K562 (cell line): ENCODE results near the gene ALPP. TPM values are rescaled to one million over a fixed set of nuclear protein-coding genes. Genes with fewer than 3 reads are reported as not detected.
"Not testable (repeated sequence)": the region's sequence is repeated elsewhere in the genome, so short reads cannot be mapped to it uniquely, and the experiment has no call there.

Experiments
- ATAC-seq: fragments of 200-7000 bp; cut with Tn5 transposase; 3 replicates; pipeline ENCODE4 v1.9.1; 2020; ENCODE audit warnings: moderate library complexity
- Bru-seq: library from RNA; stranded (reverse); fragments of 400-500 nt; gene quantifications from one replicate; lab custom pipeline; 2021; lab: Mats Ljungman, UMichigan
- BruChase-seq, 2 experiments: library from RNA; stranded (reverse); fragments of 400-500 nt; gene quantifications; one replicate each; lab custom pipeline; 2021; lab: Mats Ljungman, UMichigan
- BruUV-seq: library from RNA; stranded (reverse); fragments of 400-500 nt; replicated peaks from 2 replicates; lab custom pipeline; 2021; lab: Mats Ljungman, UMichigan
- CTCF ChIA-PET: fragments of 300-600 bp; formaldehyde crosslinking; extraction: SDS; loops from one replicate; lab custom pipeline; 2021; ENCODE audit warnings: low intra/inter-chr PET ratio; lab: Yijun Ruan, JAX
- POLR2A ChIA-PET: fragments of 300-600, 350-650 bp; sonication (Branson Sonifier 250); formaldehyde crosslinking; extraction: SDS; loops from one replicate; lab custom pipeline; 2021; ENCODE audit warnings: antibody characterized with exemption, inconsistent platforms; lab: Yijun Ruan, JAX
- DNase-seq, 4 experiments: peaks; one replicate each; pipeline versions ENCODE4 v3.0.0 to v3.0.0-alpha.2; 2011 to 2018; ENCODE audit warnings: low spot score in 3 of 4, mixed read lengths in 3 of 4; ENCODE audit errors: extremely low read depth in 1 of 4
- FAIRE-seq: peaks from 2 replicates; lab custom pipeline; 2011; peaks lifted over from hg19 to GRCh38; lab: Jason Lieb, UNC
- H2AFZ ChIP-seq: 2 replicates; pipeline ENCODE4 v1.6.0; 2011; ENCODE audit warnings: low read depth, low read length, control low read depth, inconsistent platforms
- H3K27ac ChIP-seq: fragments of 200-600 bp; 3 replicates; pipeline ENCODE4 v1.8.0; 2011; ENCODE audit warnings: low read depth, mild to moderate bottlenecking, control low read depth, inconsistent platforms, low read length, moderate library complexity, mixed read lengths; ENCODE audit errors: extremely low read depth
- H3K27me3 ChIP-seq, 2 experiments: fragments of 300-600 bp in 1 of 2; 2 replicates in 1 of 2; 3 replicates in 1 of 2; pipeline versions ENCODE4 v1.6.0 to v1.8.0; 2011; ENCODE audit warnings: inconsistent platforms in 2 of 2, low read length in 2 of 2, mild to moderate bottlenecking in 1 of 2, mixed read lengths in 1 of 2, moderate library complexity in 1 of 2; ENCODE audit not compliant: control insufficient read depth in 2 of 2, insufficient read depth in 2 of 2
- H3K36me3 ChIP-seq: fragments of 300-600 bp; 3 replicates; pipeline ENCODE4 v1.8.0; 2011; ENCODE audit warnings: mild to moderate bottlenecking, low read length, inconsistent platforms; ENCODE audit not compliant: control insufficient read depth, insufficient read depth
- H3K4me1 ChIP-seq, 2 experiments: fragments of 200-600 bp in 1 of 2; replicated peaks in 1 of 2; 2 replicates in 1 of 2; 3 replicates in 1 of 2; pipeline versions ENCODE4 v1.5.1 to v1.8.0; 2011; ENCODE audit warnings: inconsistent platforms in 2 of 2, low read length in 2 of 2, mild to moderate bottlenecking in 1 of 2, mixed read lengths in 1 of 2, moderate library complexity in 1 of 2; ENCODE audit not compliant: control insufficient read depth in 2 of 2, insufficient read depth in 2 of 2
- H3K4me2 ChIP-seq: 2 replicates; pipeline ENCODE4 v1.6.1; 2011; ENCODE audit warnings: low read length, control low read depth, inconsistent platforms, mixed read lengths; ENCODE audit not compliant: insufficient read depth
- H3K4me3 ChIP-seq: fragments of 200-600 bp; sonication (generic), shearing (Covaris generic); 2 replicates; pipeline ENCODE4 v1.5.1; 2016; ENCODE audit warnings: control low read depth, inconsistent platforms
- H3K79me2 ChIP-seq: fragments of 200-600 bp; 3 replicates; pipeline ENCODE4 v1.8.0; 2011; ENCODE audit warnings: low read length, inconsistent platforms; ENCODE audit not compliant: control insufficient read depth, insufficient read depth
- H3K9ac ChIP-seq, 2 experiments: 2 replicates each; pipeline versions ENCODE4 v1.6.0 to v1.6.1; 2011; ENCODE audit warnings: low read depth in 2 of 2, low read length in 2 of 2, control low read depth in 1 of 2, inconsistent platforms in 1 of 2, mild to moderate bottlenecking in 1 of 2, mixed read lengths in 1 of 2; ENCODE audit not compliant: insufficient read depth in 1 of 2
- H3K9me1 ChIP-seq: one replicate; pipeline ENCODE4 v1.6.0; 2011; ENCODE audit warnings: inconsistent platforms, mild to moderate bottlenecking, low read length, moderate library complexity; ENCODE audit not compliant: control insufficient read depth, insufficient read depth
- H3K9me3 ChIP-seq: replicated peaks from 2 replicates; pipeline ENCODE4 v1.5.1; 2011; ENCODE audit warnings: low read depth, low read length, inconsistent platforms; ENCODE audit not compliant: control insufficient read depth, insufficient read depth
- H4K20me1 ChIP-seq: replicated peaks from 2 replicates; pipeline ENCODE4 v1.6.1; 2011; ENCODE audit warnings: low read length, inconsistent platforms, mixed read lengths; ENCODE audit not compliant: control insufficient read depth, insufficient read depth
- NR2C1 ChIP-seq, 2 experiments: fragments of 450-650 bp; IDR thresholded peaks; 2 replicates each; pipeline ENCODE4 v1.6.1; 2017; ENCODE audit warnings: mild to moderate bottlenecking in 2 of 2, antibody characterized with exemption in 1 of 2, inconsistent platforms in 1 of 2, missing compliant biosample characterization in 1 of 2, missing genetic modification characterization in 1 of 2
- RBM17 ChIP-seq: fragments of 200-400 bp; formaldehyde crosslinking; IDR thresholded peaks from 2 replicates; pipeline ENCODE4 v1.6.1; 2017; ENCODE audit warnings: low read depth, mild to moderate bottlenecking, low read length, borderline replicate concordance
- TBP ChIP-seq: optimal IDR thresholded peaks from 2 replicates; pipeline ENCODE3; 2011; ENCODE audit warnings: low read depth, low read length, improper control_type of control experiment
- USF2 ChIP-seq: sonication (generic); formaldehyde crosslinking; IDR thresholded peaks from 2 replicates; pipeline ENCODE4 v1.5.0; 2020; ENCODE audit warnings: missing genetic modification reagents
- ZNF639 ChIP-seq, 2 experiments: fragments of 200-800 bp in 1 of 2; sonication (Bioruptor generic) in 1 of 2; sonication (generic) in 1 of 2; formaldehyde crosslinking in 1 of 2; IDR thresholded peaks in 1 of 2; conservative IDR thresholded peaks in 1 of 2; 2 replicates each; pipeline versions ENCODE4 v1.5.0 to v1.6.1; 2016 to 2020; ENCODE audit warnings: missing compliant biosample characterization in 1 of 2, missing genetic modification characterization in 1 of 2, missing genetic modification reagents in 1 of 2
- WGBS: fragments of 100-300 bp; shearing (Covaris generic); methylation state at CpG from one replicate; pipeline ENCODE4 v1.1.6; 2016; ENCODE audit warnings: low coverage, mixed read lengths; ENCODE audit not compliant: insufficient coverage; ENCODE audit errors: missing lambda C conversion rate; 5-methylcytosine and 5-hydroxymethylcytosine counted together
- in situ Hi-C: fragments of 300-500 bp; cut with MboI; formaldehyde crosslinking; loops from 4 replicates; pipeline ENCODE4 v1.15.0; 2018; ENCODE audit warnings: inconsistent platforms, mixed read lengths
- intact Hi-C: fragments of 100-400 bp; cut with micrococcal nuclease; formaldehyde crosslinking; loops from 2 replicates; pipeline ENCODE4 v1.14.2; 2022
- long read RNA-seq, 3 experiments: library from polyadenylated mRNA in 2 of 3; library from RNA in 1 of 3; unstranded in 2 of 3; stranded (forward) in 1 of 3; transcript quantifications; one replicate each; pipeline ENCODE4 v2.0.0, GENCODE V29; 2019 to 2022
- polyA minus RNA-seq, 3 experiments: library from RNA; depleted of rRNA, polyadenylated mRNA; stranded (reverse); fragments of >200 nt; gene quantifications; 2 replicates each; pipeline ENCODE4 v1.2.3, GENCODE V29; 2011
- polyA plus RNA-seq, 8 experiments: library from polyadenylated mRNA; depleted of rRNA in 4 of 8; stranded (reverse) in 5 of 8; unstranded in 3 of 8; fragments of >200 nt; fragmentation: Nextera tagmentation in 2 of 8; fragmentation: Illumina TruSeq in 1 of 8; extraction: Ambion mirVana in 2 of 8; extraction: Trizol in 1 of 8; gene quantifications; 2 replicates each; pipeline versions ENCODE4 v1.2.1 to v1.2.3, GENCODE V29; 2011 to 2014; ENCODE audit warnings: inconsistent platforms in 1 of 8, missing spikeins in 1 of 8
- total RNA-seq, 7 experiments: library from RNA; depleted of rRNA in 6 of 7; stranded (reverse); fragments of >200 nt in 6 of 7; fragmentation: Illumina TruSeq in 2 of 7; extraction: Trizol in 2 of 7; gene quantifications; 2 replicates each; pipeline versions ENCODE4 v1.2.1 to v1.2.3, GENCODE V29; 2011 to 2021; ENCODE audit warnings: low replicate concordance in 1 of 7

The ALPP gene
- not detected in 2 replicates for total RNA-seq (2011; cell fraction: chromatin; rRNA removed; ENCODE audit: low replicate concordance)
- not detected in 2 replicates for total RNA-seq (2011; cell fraction: nucleolus; rRNA removed)
- not detected in 2 replicates for total RNA-seq (2011; cell fraction: nucleoplasm; rRNA removed)
- total RNA-seq (2014; rRNA removed), result not detected in 2 replicates
- total RNA-seq (2014; rRNA removed; fragmentation: Illumina TruSeq; extraction: Trizol), result not detected in 2 replicates
- total RNA-seq (2015; rRNA removed; fragmentation: Illumina TruSeq; extraction: Trizol), result not detected in 2 replicates
- not detected in 2 replicates for total RNA-seq (2021)
- polyA plus RNA-seq (2011; rRNA removed), result not detected in 2 replicates
- polyA plus RNA-seq (2011; cell fraction: cytosol; rRNA removed), result not detected in 2 replicates
- polyA plus RNA-seq (2011; cell fraction: nucleus; rRNA removed), result not detected in 2 replicates
- polyA plus RNA-seq (2012), result not detected in 2 replicates
- not detected in 2 replicates for polyA plus RNA-seq (2014; fragmentation: Illumina TruSeq; extraction: Trizol)
- polyA plus RNA-seq (2014; fragmentation: Nextera tagmentation; extraction: Ambion mirVana), result not detected
- 0.03 TPM in 1 of 2 replicates, not detected in the other for polyA plus RNA-seq (2014; rRNA removed)
- polyA minus RNA-seq (2011; rRNA and poly(A)+ RNA removed), result not detected in 2 replicates
- polyA minus RNA-seq (2011; cell fraction: cytosol; rRNA and poly(A)+ RNA removed), result not detected in 2 replicates
- not detected in 2 replicates for polyA minus RNA-seq (2011; cell fraction: nucleus; rRNA and poly(A)+ RNA removed)
- Bru-seq, nascent RNA, result not detected
- not detected for BruChase-seq, experiment 1, labeled RNA remaining after a 2-hour chase
- BruChase-seq, experiment 2, labeled RNA remaining after a 6-hour chase, result not detected
- long read RNA-seq, experiment 1, result 0 reads
- long read RNA-seq, experiment 2, result 0 reads
- long read RNA-seq, experiment 3, result 0 reads

GRCh38 chr2:232378735-232379151 is at the start of gene ALPP:
TSS of gene ALPP (plus strand) at chr2:232378751. CDS start at chr2:232378803, 52 bp downstream.
- H3K9me1 ChIP-seq, FAIRE-seq, H3K9ac ChIP-seq, H3K79me2 ChIP-seq, H2AFZ ChIP-seq, H3K27ac ChIP-seq, H3K36me3 ChIP-seq, DNase-seq, CTCF ChIA-PET, BruUV-seq, ATAC-seq, H3K4me3 ChIP-seq, POLR2A ChIA-PET, H3K4me2 ChIP-seq, intact Hi-C loops, H4K20me1 ChIP-seq, H3K9me3 ChIP-seq, in situ Hi-C loops: not testable (repeated sequence)
- WGBS, result 0% methylated on average over 5 of the region's 12 CpGs
- H3K27me3 ChIP-seq, result peaks cover 2 to 33% of the 10 kb centered on the region in 2 experiments; a peak in 4 of 5 replicates
- H3K4me1 ChIP-seq, result peaks cover 0 to 12% of the 10 kb centered on the region in 2 experiments; a peak in 1 of 5 replicates

GRCh38 chr2:232329716-232330067 is 48.9 kb upstream of the ALPP start:
- Histone ChIP-seq H3K4me3 (no peak overlapping the region), H4K20me1 (no peaks in the 10 kb centered on the region), H3K4me2 (no peak overlapping the region), H3K36me3 (no peaks in the 10 kb centered on the region), H3K27me3 (no peaks in the 10 kb centered on the region), H3K9me3 (no peaks in the 10 kb centered on the region), H3K9me1 (no peaks in the 10 kb centered on the region), H3K9ac (no peak overlapping the region), H3K27ac (no peak overlapping the region), H2AFZ (no peak overlapping the region), H3K79me2 (no peaks in the 10 kb centered on the region), H3K4me1 (peaks cover 0 to 13% of the 10 kb centered on the region in 2 experiments; a peak in 2 of 5 replicates)
- no peak for ATAC-seq
- ChIA-PET POLR2A (no interaction called here), CTCF (no interaction called here)
- FAIRE-seq, result no peak
- BruUV-seq, result no TSS peak
- in situ Hi-C loops (loop anchor here (5.0 kb wide), 2 partner anchors 108 to 422 kb away; no protein-coding TSS in a partner anchor), intact Hi-C loops (loop anchor here (5.0 to 10.0 kb wide), 3 partner anchors 185 to 402 kb away; partner anchors contain the start of genes NPPC and PRSS56)
- 80% methylated on average over 1 of the region's 15 CpGs for WGBS
- no peak for DNase-seq
- TF ChIP-seq TBP, result no peak
- TF ChIP-seq RBM17, result no peak
- no peak for TF ChIP-seq NR2C1 (IDR thresholded peaks at IDR 0.05)
- TF ChIP-seq NR2C1 (tag; IDR thresholded peaks at IDR 0.05), result no peak
- no peak for TF ChIP-seq USF2 (CRISPR knock-in tag)
- no peak for TF ChIP-seq ZNF639 (CRISPR knock-in tag; conservative IDR thresholded peaks at IDR 0.05 in 1 of 2, IDR thresholded peaks at IDR 0.05 in 1 of 2)
